PC-9 (cell line): ENCODE data around the gene IMP4. TPM values are rescaled to one million over a fixed set of nuclear protein-coding genes. Genes with fewer than 3 reads are reported as not detected.

Experiments used
- total RNA-seq: library from RNA; stranded (reverse); gene quantifications from 2 replicates; pipeline ENCODE4 v1.2.3, GENCODE V29; 2021

IMP4 gene
- total RNA-seq, 1 experiment from 2014 or later: 76.8 TPM

Other genes with a start within 250 kb of the IMP4 start
- gene POTEF, start 213.7 kb upstream of the IMP4 start, total RNA-seq: not detected in 2 replicates
- 1.9 and 2.4 TPM in 2 replicates for gene CCDC74B, start 197.8 kb upstream of the IMP4 start, total RNA-seq
- 77.9 and 84.1 TPM in 2 replicates for gene SMPD4, start 161.3 kb upstream of the IMP4 start, total RNA-seq
- 313 and 357 TPM in 2 replicates for gene MZT2B, start 160.6 kb upstream of the IMP4 start, total RNA-seq
- not detected in 2 replicates for gene TUBA3E, start 144.5 kb upstream of the IMP4 start, total RNA-seq
- gene PTPN18, start 13.2 kb downstream of the IMP4 start, total RNA-seq: 54.5 and 55.9 TPM in 2 replicates
- gene POTEI, start 166.4 kb downstream of the IMP4 start, total RNA-seq: not detected in 2 replicates
- gene CFC1B, start 178.3 kb downstream of the IMP4 start, total RNA-seq: not detected in 2 replicates